Esophagus squamous epithelium (tissue), 5 donors: ENCODE measurements around the gene GULP1. TPM values are rescaled to one million over a fixed set of nuclear protein-coding genes. Genes with fewer than 3 reads are reported as not detected.

Experiments
- DNase-seq: peaks from one replicate; lab custom pipeline; 2025; lab: John Stamatoyannopoulos, UW
- H3K27ac ChIP-seq, 4 donors: fragments of 200-600 bp; sonication (generic); one replicate each; pipeline ENCODE4 v1.5.1; 2016 to 2019; ENCODE audit warnings: mild to moderate bottlenecking in 1 of 4
- H3K27me3 ChIP-seq, 4 donors: fragments of 200-600 bp; sonication (generic); 1 replicate in 3 of 4; 2 replicates in 1 of 4; pipeline versions ENCODE4 v1.5.1 to v1.6.0; 2017 to 2021; ENCODE audit warnings: antibody characterized with exemption in 1 of 4
- H3K36me3 ChIP-seq, 3 donors: fragments of 200-600 bp; sonication (generic); one replicate each; pipeline ENCODE4 v1.5.1; 2016 to 2019
- H3K4me1 ChIP-seq, 3 donors: fragments of 200-600 bp; sonication (generic); one replicate each; pipeline ENCODE4 v1.5.1; 2017 to 2019
- H3K4me3 ChIP-seq, 4 donors: fragments of 200-600 bp; sonication (generic); 1 replicate in 3 of 4; 2 replicates in 1 of 4; pipeline ENCODE4 v1.5.1; 2016 to 2019; ENCODE audit warnings: mild to moderate bottlenecking in 2 of 4, moderate library complexity in 1 of 4
- H3K9me3 ChIP-seq, 3 donors: fragments of 200-600 bp; sonication (generic); one replicate each; pipeline ENCODE4 v1.5.1; 2016 to 2019
- CTCF ChIP-seq, 6 experiments: fragments of 450-650 bp in 4 of 6; fragments of 200-600 bp in 2 of 6; sonication (generic) in 2 of 6; IDR thresholded peaks; one replicate each; pipeline ENCODE4 v1.5.1; 2016 to 2019; ENCODE audit warnings: antibody characterized with exemption in 6 of 6, mild to moderate bottlenecking in 4 of 6, moderate library complexity in 4 of 6
- POLR2A ChIP-seq, 4 donors: fragments of 450-650 bp; IDR thresholded peaks; one replicate each; pipeline ENCODE4 v1.6.1; 2017; ENCODE audit warnings: antibody characterized with exemption in 4 of 4, mild to moderate bottlenecking in 4 of 4, moderate library complexity in 3 of 4
- WGBS, 2 donors: methylation state at CpG; one replicate each; pipeline ENCODE4 v1.1.5; 2018; 5-methylcytosine and 5-hydroxymethylcytosine counted together
- intact Hi-C: fragments of 100-400 bp; cut with DNase I; formaldehyde crosslinking; loops from one replicate; pipeline ENCODE4 v1.15.0; 2022
- total RNA-seq, 4 donors: library from RNA; depleted of rRNA; stranded (reverse); fragments of >200 nt; gene quantifications; one replicate each; pipeline ENCODE4 v1.1.0, GENCODE V29; 2016
- donor health status: DM: yes; HTN: yes; CAD: no.

The GULP1 gene
- total RNA-seq, 4 donors from 2014 or later = 10.4 to 39.3 (median 24.2) TPM

DNA sequence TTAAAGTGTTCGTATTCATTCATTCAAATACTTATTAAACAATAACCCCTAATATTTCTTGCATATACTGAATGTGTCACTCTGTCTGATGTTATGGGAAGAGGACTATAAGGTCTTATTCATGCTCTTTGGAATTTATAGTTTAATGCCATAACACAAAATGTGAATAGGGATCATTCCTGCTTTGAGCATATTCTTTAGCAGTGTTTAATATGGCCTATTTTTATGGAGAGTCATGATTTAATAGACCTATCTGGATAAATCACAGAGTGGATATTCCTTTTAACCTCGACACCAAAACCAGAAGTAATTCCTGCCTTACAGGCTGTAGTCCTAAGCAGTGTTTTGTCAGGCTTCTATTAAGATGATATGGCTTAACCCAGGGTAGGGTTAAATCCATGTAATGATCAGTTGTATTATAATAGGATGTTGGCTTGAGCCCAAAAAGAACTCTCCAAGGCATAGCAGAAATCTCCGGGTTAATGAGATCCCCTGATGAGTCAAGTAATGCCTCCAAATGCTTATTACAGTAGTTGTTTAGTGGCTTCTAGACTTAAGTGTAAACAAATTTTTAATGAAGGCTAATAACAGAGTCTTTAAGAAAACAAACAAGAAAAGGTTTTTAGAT is 54.3 kb downstream of the GULP1 start:
- Histone ChIP-seq H3K36me3 (no peaks in the 10 kb centered on the region), H3K27me3 (no peaks in the 10 kb centered on the region), H3K9me3 (no peaks in the 10 kb centered on the region), H3K4me3 (no peak overlapping the region), H3K4me1 (peaks cover 0 to 13% (median 0%) of the 10 kb centered on the region in 3 donors), H3K27ac (no peak overlapping the region)
- no peak for DNase-seq
- TF ChIP-seq CTCF (IDR thresholded peaks at IDR 0.05) (no peak), POLR2A (IDR thresholded peaks at IDR 0.05) (no peak)
- intact Hi-C loops = no loop called here
- 44 to 54% methylated on average over 3 of the region's 3 CpGs for WGBS, 2 donors

- intact Hi-C loops = no loop called here
- Histone ChIP-seq H3K27ac (no peak overlapping the region), H3K27me3 (no peaks in the 10 kb centered on the region), H3K4me1 (peaks cover 0 to 13% (median 0%) of the 10 kb centered on the region in 3 donors), H3K9me3 (no peaks in the 10 kb centered on the region), H3K36me3 (no peaks in the 10 kb centered on the region), H3K4me3 (no peak overlapping the region)
- DNase-seq = no peak
- 64 to 80% methylated on average over 1 of the region's 1 CpG for WGBS, 2 donors
- TF ChIP-seq POLR2A (IDR thresholded peaks at IDR 0.05) (no peak), CTCF (IDR thresholded peaks at IDR 0.05) (no peak)
These were observed 57.3 kb downstream of the GULP1 start for GRCh38 chr2:188349019-188349418.

- Histone ChIP-seq H3K27me3 (no peaks in the 10 kb centered on the region), H3K4me1 (no peaks in the 10 kb centered on the region), H3K9me3 (no peaks in the 10 kb centered on the region), H3K36me3 (no peaks in the 10 kb centered on the region), H3K4me3 (no peak overlapping the region), H3K27ac (no peak overlapping the region)
- 74 to 84% methylated on average over 3 to 5 of the region's 5 CpGs for WGBS, 2 donors
- TF ChIP-seq POLR2A (IDR thresholded peaks at IDR 0.05) = no peak
- TF ChIP-seq CTCF (IDR thresholded peaks at IDR 0.05) = no peak
- DNase-seq = no peak
- intact Hi-C loops = no loop called here
These were observed 61.6 kb downstream of the GULP1 start for GRCh38 chr2:188353282-188353681.

DNA sequence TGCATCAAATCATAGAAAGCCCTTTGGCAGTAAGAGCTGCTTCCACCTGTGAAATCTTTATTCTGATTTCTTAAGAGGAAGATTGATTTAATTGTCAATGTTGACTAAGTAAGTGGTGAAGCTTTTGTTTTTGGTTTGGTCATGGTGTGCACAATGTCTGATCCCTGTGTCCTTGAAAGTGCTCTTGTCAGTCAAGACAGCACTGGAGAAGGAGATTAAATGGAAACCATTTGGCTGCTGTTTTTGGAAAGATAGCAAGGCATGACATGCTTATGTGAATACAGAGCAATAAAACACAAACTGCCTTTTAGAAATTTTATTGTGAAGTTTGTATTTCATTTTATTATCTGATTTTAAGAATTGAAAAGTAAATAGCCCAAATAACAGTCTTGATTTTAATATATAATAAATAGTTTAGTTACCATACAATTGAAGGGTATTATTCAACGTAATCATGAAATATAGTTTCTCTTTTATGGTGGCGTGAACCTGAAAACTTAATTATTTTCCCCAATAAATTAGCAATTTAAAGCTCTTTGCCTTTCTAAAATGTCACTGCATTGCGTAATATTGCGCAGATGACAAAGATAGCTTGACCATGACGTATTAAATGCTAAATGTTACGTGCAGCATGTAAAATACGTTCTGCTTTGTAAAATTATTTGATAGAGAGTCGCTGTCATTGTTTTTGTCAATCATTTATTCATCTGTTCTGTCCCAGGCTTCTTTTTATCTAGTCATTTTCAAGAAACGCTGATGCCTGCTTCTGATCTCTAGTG is 69.0 kb downstream of the GULP1 start:
- TF ChIP-seq POLR2A (IDR thresholded peaks at IDR 0.05) (no peak), CTCF (IDR thresholded peaks at IDR 0.05) (no peak)
- no peak for DNase-seq
- intact Hi-C loops = no loop called here
- Histone ChIP-seq H3K4me1 (no peaks in the 10 kb centered on the region), H3K27ac (no peak overlapping the region), H3K4me3 (no peak overlapping the region), H3K9me3 (no peaks in the 10 kb centered on the region), H3K27me3 (no peaks in the 10 kb centered on the region), H3K36me3 (no peaks in the 10 kb centered on the region)
- WGBS, 2 donors = 84 to 86% methylated on average over 9 of the region's 9 CpGs

DNA sequence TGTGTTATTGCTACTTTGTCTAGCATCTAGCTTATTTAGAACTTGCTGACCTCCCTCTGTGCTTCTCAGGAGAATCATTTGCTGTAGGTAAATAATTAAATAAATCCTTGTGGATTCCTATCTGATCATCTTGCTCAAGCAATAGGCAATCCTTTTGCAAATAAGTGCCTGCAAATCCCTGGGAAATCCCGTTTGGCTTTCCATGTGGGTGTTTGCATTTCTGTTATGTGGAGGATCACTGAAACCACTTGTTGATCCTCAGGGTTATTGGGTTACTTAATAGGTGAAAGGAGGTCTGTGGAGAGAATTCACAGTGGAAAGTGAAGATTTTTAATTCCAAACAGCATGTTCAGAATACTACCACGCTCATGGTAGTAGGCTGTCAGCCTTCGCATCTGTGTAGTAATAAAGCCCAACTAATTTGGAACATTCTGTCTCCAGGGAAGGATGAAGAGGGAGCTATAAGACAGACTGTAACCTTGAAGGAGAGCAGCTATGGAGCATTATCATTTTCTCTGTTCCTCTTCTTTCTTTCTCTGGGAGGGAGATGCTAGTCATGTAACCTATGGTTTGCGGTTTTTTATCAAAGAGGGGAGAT is 72.5 kb downstream of the GULP1 start:
- TF ChIP-seq CTCF (IDR thresholded peaks at IDR 0.05) (no peak), POLR2A (IDR thresholded peaks at IDR 0.05) (no peak)
- no peaks in the 10 kb centered on the region for H3K4me1 ChIP-seq
- no peaks in the 10 kb centered on the region for H3K36me3 ChIP-seq
- no peak for DNase-seq
- intact Hi-C loops = no loop called here
- H3K4me3 ChIP-seq = no peak overlapping the region
- H3K27ac ChIP-seq = no peak overlapping the region
- WGBS, 2 donors = 71 to 75% methylated on average over 4 of the region's 4 CpGs
- no peaks in the 10 kb centered on the region for H3K27me3 ChIP-seq
- H3K9me3 ChIP-seq = no peaks in the 10 kb centered on the region
